Endometrial microvascular endothelial cells (primary cell): ENCODE measurements around the gene AKR1B15. TPM values are rescaled to one million over a fixed set of nuclear protein-coding genes. Genes with fewer than 3 reads are reported as not detected.
"Not testable (repeated sequence)": the region's sequence is repeated elsewhere in the genome, so short reads cannot be mapped to it uniquely, and the experiment has no call there.

Experiments
- in situ Hi-C: cut with HindIII; loops from 2 replicates; pipeline ENCODE4 v1.10.0; 2017; ENCODE audit warnings: low sequenced_read_pairs, low pct_unique_long_range_greater_than_20kb; ENCODE audit errors: inconsistent ontology term
- total RNA-seq: library from RNA; depleted of rRNA; stranded (reverse); fragments of >200 nt; gene quantifications from one replicate; pipeline ENCODE4 v1.2.3, GENCODE V29; 2015; ENCODE audit errors: inconsistent ontology term

Gene AKR1B15
- not detected for total RNA-seq

- in situ Hi-C loops, result no loop called here
Observed at GRCh38 chr7:134548877-134549276, at the start of gene AKR1B15. AKR1B15 (plus strand) TSS chr7:134549110; CDS start chr7:134564620, 15,510 bp downstream.

GRCh38 chr7:134500406-134500805 lies 48.5 kb upstream of the AKR1B15 start:
- in situ Hi-C loops, result no loop called here

- in situ Hi-C loops, result no loop called here
Observed at GRCh38 chr7:134500982-134501381, 47.9 kb upstream of the AKR1B15 start.

GRCh38 chr7:134502463-134503371 lies 46.2 kb upstream of the AKR1B15 start:
- in situ Hi-C loops, result no loop called here

- in situ Hi-C loops, result no loop called here
Observed at GRCh38 chr7:134504660-134505164, 44.2 kb upstream of the AKR1B15 start.

- in situ Hi-C loops, result no loop called here
Observed at GRCh38 chr7:134505856-134506255, 43.1 kb upstream of the AKR1B15 start.

- in situ Hi-C loops, result no loop called here
Observed at GRCh38 chr7:134509010-134509409, 39.9 kb upstream of the AKR1B15 start.

GRCh38 chr7:134510646-134511045 lies 38.3 kb upstream of the AKR1B15 start:
- in situ Hi-C loops, result no loop called here

- in situ Hi-C loops, result no loop called here
Observed at GRCh38 chr7:134512271-134512670, 36.6 kb upstream of the AKR1B15 start.

- in situ Hi-C loops, result no loop called here
Observed at GRCh38 chr7:134513169-134513752, 35.6 kb upstream of the AKR1B15 start.

- in situ Hi-C loops, result no loop called here
Observed at GRCh38 chr7:134514106-134514505, 34.8 kb upstream of the AKR1B15 start.

- in situ Hi-C loops, result no loop called here
Observed at GRCh38 chr7:134514663-134515062, 34.2 kb upstream of the AKR1B15 start.

- in situ Hi-C loops, result no loop called here
Observed at GRCh38 chr7:134515569-134516468, 33.1 kb upstream of the AKR1B15 start.

- in situ Hi-C loops, result no loop called here
Observed at GRCh38 chr7:134520130-134520529, 28.8 kb upstream of the AKR1B15 start.

- in situ Hi-C loops, result no loop called here
Observed at GRCh38 chr7:134522601-134523000, 26.3 kb upstream of the AKR1B15 start.

GRCh38 chr7:134525449-134525848 lies 23.5 kb upstream of the AKR1B15 start:
- in situ Hi-C loops, result not testable (repeated sequence)

GRCh38 chr7:134526552-134527248 lies 22.2 kb upstream of the AKR1B15 start:
- in situ Hi-C loops, result not testable (repeated sequence)

- in situ Hi-C loops, result no loop called here
Observed at GRCh38 chr7:134527979-134528371, 20.9 kb upstream of the AKR1B15 start.
